ENCODE data around the gene P2RX3.

The P2RX3 gene

DNA sequence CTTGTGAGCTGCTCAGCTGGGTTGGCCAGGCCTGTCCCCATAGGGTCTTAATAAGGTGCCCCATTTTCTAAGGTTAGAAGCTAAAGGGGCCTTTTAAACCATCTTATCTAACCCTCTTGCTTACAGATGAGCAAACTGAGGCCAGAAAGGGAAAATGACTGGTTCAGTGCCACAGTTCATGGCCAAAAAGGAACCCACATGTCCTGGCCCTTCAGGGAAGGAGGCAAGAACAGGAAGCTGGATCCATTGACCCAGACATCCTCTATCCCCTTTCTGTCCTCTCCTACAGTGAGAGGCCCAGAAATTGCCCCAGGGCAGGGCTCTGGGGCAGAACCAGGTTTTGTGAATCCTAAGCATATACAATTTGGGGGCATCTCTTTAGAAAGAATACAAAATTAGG lies 32.8 kb downstream of the P2RX3 start:
- no peaks in the 10 kb centered on the region for H3K36me3 Mint-ChIP-seq
- H3K4me1 Mint-ChIP-seq: peaks cover 5 to 9% of the 10 kb centered on the region in 2 donors
- ATAC-seq (replicated peaks) (no peak), DNase-seq (no peak)
- no peak overlapping the region for H3K27ac Mint-ChIP-seq
- no peak overlapping the region for H3K4me3 Mint-ChIP-seq
- H3K9me3 Mint-ChIP-seq: no peaks in the 10 kb centered on the region
- peaks cover 0 to 15% of the 10 kb centered on the region in 2 donors for H3K27me3 Mint-ChIP-seq

DNA sequence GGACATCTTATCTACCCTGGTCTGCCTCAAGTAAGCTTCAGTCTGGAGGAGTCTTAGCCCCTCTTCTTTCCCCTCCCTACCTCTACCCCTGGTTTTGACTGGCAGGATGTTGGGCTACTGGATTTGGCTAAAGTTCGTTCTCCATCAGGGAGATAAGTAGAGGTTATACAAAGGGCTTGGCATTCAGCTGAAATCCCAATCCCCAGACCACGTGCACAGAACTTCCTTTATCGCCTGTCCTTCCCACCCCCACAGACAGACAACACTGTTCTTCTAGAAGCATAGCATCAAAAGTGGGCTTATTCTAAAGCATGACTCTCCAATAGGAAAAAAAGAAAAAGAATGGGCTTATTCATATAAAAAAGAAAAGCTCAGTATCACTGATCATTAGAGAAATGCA lies 35.0 kb downstream of the P2RX3 start:
- Mint-ChIP-seq H3K9me3 (no peaks in the 10 kb centered on the region), H3K27me3 (peaks cover 14 to 21% of the 10 kb centered on the region in 2 donors), H3K4me1 (peaks cover 4 to 8% of the 10 kb centered on the region in 2 donors), H3K36me3 (no peaks in the 10 kb centered on the region), H3K27ac (no peak overlapping the region), H3K4me3 (no peak overlapping the region)
- no peak for ATAC-seq (replicated peaks)
- no peak for DNase-seq

DNA sequence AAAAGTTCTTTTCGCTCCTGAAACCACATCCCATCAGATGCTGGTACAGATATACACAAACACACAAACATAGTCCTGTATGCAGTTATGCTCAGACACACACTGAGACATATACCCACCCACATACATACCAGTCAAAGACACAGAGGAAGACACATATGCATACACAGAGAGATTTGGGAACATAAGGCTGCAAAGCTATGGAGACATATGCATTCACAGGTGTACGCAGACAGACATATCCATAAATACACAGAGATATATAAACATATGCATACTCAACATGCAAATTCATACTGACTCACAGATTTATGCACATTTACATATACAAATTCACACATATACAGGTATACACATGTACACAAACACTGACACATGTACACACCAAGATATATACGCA lies 36.8 kb downstream of the P2RX3 start:
- Mint-ChIP-seq H3K36me3 (no peaks in the 10 kb centered on the region), H3K4me1 (peaks cover 0 to 4% of the 10 kb centered on the region in 2 donors), H3K4me3 (no peak overlapping the region), H3K27me3 (peaks cover 17 to 20% of the 10 kb centered on the region in 2 donors), H3K27ac (no peak overlapping the region), H3K9me3 (peaks cover 0 to 3% of the 10 kb centered on the region in 2 donors)
- ATAC-seq (replicated peaks) (no peak), DNase-seq (no peak)

DNA sequence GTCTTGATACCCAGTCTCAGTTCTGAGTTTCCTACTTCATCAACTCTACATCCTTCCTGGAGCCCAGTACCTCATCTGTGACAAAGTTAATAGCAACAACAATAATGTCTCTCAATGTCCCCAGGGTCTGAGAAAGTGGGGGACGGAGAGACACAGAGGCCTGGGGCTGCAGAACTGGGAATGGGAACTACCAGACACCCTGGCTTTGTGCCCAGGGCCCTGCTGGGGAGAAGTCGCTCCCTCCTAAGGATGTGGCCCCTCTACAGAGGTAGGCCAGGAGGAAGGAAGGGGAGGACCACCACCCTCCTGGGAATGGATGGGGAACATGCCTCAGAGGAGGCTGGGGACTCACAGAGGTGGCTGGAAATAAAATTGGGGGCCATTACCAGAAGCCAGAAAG lies 37.3 kb downstream of the P2RX3 start:
- no peak overlapping the region for H3K27ac Mint-ChIP-seq
- H3K36me3 Mint-ChIP-seq: no peaks in the 10 kb centered on the region

DNA sequence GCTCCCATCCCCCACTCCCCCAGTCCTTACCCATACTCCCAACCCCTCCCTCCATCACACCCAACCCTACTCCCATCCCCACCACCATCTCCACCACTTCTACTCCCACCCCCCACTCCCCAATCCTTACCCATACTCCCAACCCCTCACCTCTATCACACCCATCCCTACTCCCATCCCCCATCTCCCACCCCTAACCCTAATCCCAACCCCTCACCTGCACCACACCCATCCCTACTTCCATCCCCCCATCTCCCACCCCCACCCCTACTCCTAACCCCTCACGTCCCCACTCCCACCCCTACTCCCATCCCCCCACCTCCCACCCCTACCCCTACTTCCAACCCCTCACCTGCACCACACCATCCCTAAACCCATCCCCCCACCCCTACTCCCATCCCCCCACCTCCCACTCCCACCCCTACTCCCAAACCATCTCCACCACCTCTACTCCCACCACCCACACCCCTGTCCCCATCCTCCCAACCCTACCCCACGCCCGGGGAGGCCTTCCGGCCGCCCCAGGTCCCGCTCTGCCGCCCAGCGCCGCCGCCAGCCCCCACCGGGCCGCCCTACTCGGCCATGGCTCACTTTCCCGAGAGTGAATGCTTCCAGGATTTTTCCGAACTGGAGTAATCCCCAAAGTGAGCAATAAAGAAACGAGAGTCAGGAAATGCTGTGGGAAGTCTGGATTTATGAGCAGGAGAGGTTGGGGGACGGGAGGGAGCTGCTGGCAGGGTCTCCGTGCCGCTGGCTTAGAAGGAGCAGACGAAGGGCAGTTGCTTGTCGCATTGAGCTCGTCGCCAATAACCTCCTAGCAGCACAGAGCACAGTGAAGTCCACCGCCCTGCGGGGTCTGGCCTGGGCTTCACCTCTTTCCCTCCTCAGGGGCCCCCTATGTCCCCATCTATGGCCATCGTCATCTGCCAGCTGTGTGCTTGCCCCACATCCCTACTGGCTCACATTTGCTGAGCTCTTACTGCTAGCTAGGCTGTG lies 38.2 kb downstream of the P2RX3 start:
- Mint-ChIP-seq H3K4me1 (peaks cover 0 to 2% of the 10 kb centered on the region in 2 donors), H3K9me3 (peaks cover 0 to 3% of the 10 kb centered on the region in 2 donors), H3K27me3 (peaks cover 17 to 26% of the 10 kb centered on the region in 2 donors), H3K4me3 (no peak overlapping the region), H3K36me3 (no peaks in the 10 kb centered on the region), H3K27ac (no peak overlapping the region)
- ATAC-seq (replicated peaks) (no peak), DNase-seq (no peak)

More for the DNA sequence above, 37.3 kb downstream of the P2RX3 start:
- Mint-ChIP-seq H3K4me3 (no peak overlapping the region), H3K9me3 (peaks cover 0 to 3% of the 10 kb centered on the region in 2 donors), H3K4me1 (peaks cover 0 to 4% of the 10 kb centered on the region in 2 donors), H3K27me3 (peaks cover 17 to 25% of the 10 kb centered on the region in 2 donors)
- ATAC-seq (replicated peaks): no peak
- DNase-seq: no peak

DNA sequence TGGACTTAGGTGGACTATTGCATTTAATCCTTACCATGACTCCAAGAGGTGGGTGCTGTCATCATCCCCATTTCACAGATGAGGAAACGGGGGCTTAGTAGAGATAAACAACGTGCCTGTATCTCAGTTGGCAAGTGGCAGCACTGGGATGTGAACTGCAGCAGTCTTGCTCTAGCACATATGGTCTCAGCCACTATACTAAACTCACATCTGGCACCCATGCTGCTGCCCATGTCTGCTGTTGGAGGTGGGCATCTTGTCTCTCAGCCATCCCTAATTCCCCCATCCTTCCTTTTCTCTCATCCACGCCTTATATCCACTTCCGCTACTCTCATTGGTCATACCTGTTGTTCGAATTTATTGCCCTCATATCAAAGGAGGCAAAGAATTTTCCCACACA lies 39.0 kb downstream of the P2RX3 start:
- Mint-ChIP-seq H3K4me1 (peaks cover 0 to 2% of the 10 kb centered on the region in 2 donors), H3K36me3 (no peaks in the 10 kb centered on the region), H3K4me3 (no peak overlapping the region), H3K9me3 (peaks cover 0 to 3% of the 10 kb centered on the region in 2 donors), H3K27me3 (peaks cover 19 to 26% of the 10 kb centered on the region in 2 donors), H3K27ac (no peak overlapping the region)
- DNase-seq: no peak
- no peak for ATAC-seq (replicated peaks)

DNA sequence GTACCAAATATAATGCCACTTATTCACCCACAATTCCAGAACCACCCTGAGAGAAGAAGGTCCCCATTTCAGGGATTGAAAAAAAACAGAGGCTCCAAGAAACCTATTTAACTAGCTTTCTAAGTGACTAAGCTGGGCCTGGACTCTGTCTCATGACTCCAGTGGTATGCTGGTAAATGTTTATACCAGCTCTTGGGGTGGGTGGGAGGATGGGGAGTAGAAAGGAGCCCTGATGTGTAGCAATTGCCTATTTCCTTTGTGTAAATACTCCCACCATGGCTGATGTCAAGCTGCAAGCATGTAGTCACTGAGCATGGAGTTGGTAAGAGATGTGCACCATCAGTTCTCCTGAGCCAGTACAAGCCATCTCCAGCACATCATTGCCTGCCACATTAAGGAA lies 40.0 kb downstream of the P2RX3 start:
- H3K27ac Mint-ChIP-seq: no peak overlapping the region
- peaks cover 26% of the 10 kb centered on the region in 2 donors for H3K27me3 Mint-ChIP-seq
- ATAC-seq (replicated peaks): no peak
- DNase-seq: no peak
- peaks cover 0 to 3% of the 10 kb centered on the region in 2 donors for H3K9me3 Mint-ChIP-seq
- H3K4me1 Mint-ChIP-seq: peaks cover 0 to 2% of the 10 kb centered on the region in 2 donors
- no peak overlapping the region for H3K4me3 Mint-ChIP-seq
- no peaks in the 10 kb centered on the region for H3K36me3 Mint-ChIP-seq

DNA sequence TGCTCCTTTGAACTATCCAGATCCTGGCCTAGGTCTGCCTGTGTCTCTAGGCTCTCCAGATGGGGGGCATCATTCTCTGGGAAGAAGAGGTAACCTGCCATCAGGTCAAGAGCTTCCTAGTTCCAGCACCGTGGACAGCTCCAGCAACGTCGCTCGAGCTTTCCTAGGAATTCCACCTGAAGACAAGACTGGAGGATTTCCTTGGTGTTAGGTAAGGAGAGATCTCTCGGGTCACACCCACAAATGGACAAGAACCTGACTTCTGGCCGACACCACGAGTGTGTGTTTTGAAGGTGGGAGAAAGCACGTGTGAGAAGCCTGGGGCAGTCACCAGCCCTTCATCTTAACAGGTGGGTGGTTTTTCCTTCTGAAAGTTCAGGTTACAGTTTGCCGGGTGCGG lies 41.6 kb downstream of the P2RX3 start:
- ATAC-seq (replicated peaks) (no peak), DNase-seq (no peak)
- Mint-ChIP-seq H3K9me3 (peaks cover 0 to 3% of the 10 kb centered on the region in 2 donors), H3K36me3 (no peaks in the 10 kb centered on the region), H3K27ac (peak overlapping the region; percentile 65), H3K4me1 (peaks cover 0 to 1% of the 10 kb centered on the region in 2 donors), H3K4me3 (no peak overlapping the region), H3K27me3 (peaks cover 26% of the 10 kb centered on the region in 2 donors)

DNA sequence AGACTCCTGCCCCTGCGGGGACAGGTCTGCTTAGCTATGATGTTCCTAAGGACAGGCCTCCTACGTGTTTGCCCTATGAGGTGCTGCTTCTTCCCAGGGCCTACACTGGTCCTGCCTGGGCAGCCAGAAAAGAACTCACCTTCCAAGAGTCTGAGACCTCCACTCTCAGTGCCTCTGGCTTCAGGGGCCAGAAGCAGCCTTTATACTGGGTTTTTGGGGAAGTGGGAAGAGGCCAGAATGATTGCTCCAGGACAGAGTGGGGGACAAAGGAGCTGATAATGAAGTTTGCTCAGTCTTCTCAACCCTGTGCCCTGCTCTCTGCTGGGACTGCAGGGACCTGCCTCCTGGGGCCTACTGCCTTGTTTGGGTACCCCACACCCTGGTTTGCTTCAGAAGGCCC lies 42.8 kb downstream of the P2RX3 start, which contains the start of gene PRG3:
Gene PRG3 (minus strand): TSS at position 176 of the 400 bp plus-strand sequence. CDS start 442 bp downstream, outside the sequence.
- peaks cover 29% of the 10 kb centered on the region in 2 donors for H3K27me3 Mint-ChIP-seq
- H3K27ac Mint-ChIP-seq: no peak within 1 kb of the TSS

DNA sequence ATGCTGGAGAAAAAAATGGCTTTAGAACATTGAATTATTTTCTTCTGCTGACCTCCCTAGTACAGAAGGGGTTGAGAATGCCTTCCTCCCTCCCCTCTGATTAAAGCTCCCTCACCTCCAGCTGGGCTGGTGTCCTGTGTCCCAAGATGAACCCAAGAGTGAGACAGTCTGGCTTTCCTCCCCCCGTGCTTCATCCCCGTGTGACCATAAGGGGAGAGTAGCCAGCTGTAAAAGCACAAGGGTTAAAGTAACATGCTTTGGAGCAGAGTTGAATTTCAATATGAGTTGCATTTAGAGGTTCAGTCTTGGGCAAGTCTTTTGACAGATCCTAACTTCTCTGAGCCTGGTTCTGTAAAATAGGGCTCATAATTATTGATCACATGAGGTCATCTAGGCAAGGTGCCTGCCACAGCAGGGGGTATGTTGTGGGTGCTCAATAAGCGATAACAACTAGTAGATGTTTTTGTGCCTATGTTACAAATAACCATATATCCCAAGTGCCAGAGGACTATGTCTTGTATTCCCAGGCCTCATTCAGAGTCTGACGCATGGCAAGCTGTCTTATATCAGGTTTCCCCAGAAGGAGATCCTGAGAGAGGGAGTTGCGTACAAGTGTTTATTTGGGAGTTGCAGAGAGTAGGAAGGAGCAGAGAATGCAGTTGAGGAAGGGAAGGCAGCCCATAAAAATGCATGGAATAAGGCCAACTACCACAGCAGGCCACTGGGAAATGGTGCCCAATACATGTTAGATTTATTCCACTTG lies 48.2 kb downstream of the P2RX3 start:
- DNase-seq (no peak), ATAC-seq (replicated peaks) (no peak)
- Mint-ChIP-seq H3K9me3 (no peaks in the 10 kb centered on the region), H3K36me3 (peaks cover 3 to 9% of the 10 kb centered on the region in 2 donors), H3K4me1 (no peaks in the 10 kb centered on the region), H3K4me3 (no peak overlapping the region), H3K27me3 (peaks cover 6 to 25% of the 10 kb centered on the region in 2 donors), H3K27ac (no peak overlapping the region)

More for the DNA sequence above, 42.8 kb downstream of the P2RX3 start, which contains the start of gene PRG3:
- Mint-ChIP-seq H3K4me1 (no peaks in the 10 kb centered on the region), H3K36me3 (no peaks in the 10 kb centered on the region), H3K4me3 (no peak within 1 kb of the TSS), H3K9me3 (peaks cover 0 to 3% of the 10 kb centered on the region in 2 donors)
- no peak for DNase-seq
- peak in 1 of 2 donors; percentile 16 for ATAC-seq (replicated peaks)

DNA sequence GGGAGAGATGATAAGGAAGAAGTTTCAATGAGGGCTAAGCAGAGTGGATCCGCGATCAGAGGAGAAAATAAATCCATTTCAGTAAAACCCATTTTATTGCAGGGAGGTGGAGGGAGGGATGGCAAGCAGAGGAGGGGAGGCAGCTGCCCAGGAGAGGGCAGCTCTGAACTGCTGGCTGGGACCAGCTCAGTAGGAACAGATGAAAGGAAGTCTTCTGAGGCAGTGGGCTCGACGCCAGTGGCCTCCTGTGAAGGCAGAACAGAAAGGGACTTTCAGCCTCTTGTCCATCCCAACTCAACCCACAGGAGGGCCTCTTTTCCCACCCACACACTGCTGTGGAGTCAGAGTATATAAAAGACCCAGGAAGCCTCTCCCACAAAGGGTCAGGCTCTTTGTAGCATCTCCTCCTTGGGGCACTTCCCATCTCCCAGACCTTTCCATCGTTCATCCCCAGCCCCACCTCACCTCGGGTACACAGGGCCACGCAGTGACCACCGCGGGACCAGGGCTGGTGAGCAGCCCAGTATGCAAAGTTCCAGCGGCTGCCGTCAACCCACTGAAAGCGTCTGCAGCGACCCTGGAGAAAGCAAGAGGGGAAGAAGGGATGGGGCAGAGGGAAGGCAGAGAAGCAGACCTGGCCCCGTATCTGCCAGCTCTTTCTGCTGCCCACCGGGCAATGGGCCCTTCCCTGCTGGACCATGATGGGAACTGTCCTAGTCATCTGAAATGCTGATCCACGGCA lies 49.3 kb downstream of the P2RX3 start:
- no peak for ATAC-seq (replicated peaks)
- H3K27ac Mint-ChIP-seq: no peak overlapping the region
- DNase-seq: no peak
- no peaks in the 10 kb centered on the region for H3K9me3 Mint-ChIP-seq
- H3K36me3 Mint-ChIP-seq: peaks cover 3 to 9% of the 10 kb centered on the region in 2 donors
- no peaks in the 10 kb centered on the region for H3K4me1 Mint-ChIP-seq
- H3K27me3 Mint-ChIP-seq: peaks cover 6 to 19% of the 10 kb centered on the region in 2 donors
- H3K4me3 Mint-ChIP-seq: no peak overlapping the region

DNA sequence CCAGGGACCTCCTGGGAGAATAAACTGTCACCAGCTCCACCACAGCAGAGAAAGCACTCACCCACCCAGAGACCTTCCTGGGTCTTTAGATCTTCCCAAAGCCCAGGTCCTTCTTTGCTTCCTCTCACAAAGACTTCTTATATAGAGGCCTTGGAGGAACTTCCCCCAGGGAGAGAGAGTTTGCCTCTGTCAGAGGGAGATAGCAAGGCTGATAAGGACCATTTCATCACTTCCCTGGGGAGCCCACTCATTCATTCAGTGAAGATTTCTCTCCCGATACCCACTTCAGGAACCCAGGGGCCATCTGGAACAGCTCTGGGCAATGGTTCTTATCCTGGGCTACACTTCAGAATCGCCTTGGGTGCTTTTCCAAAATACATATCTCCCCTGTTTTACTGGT lies 52.4 kb downstream of the P2RX3 start, which contains the start of gene PRG2:
Gene PRG2 (minus strand): TSS at position 116 of the 400 bp plus-strand sequence. CDS start 706 bp downstream, outside the sequence.
- peaks cover 6 to 16% of the 10 kb centered on the region in 2 donors for H3K27me3 Mint-ChIP-seq
- peaks cover 3 to 9% of the 10 kb centered on the region in 2 donors for H3K36me3 Mint-ChIP-seq
- no peak for ATAC-seq (replicated peaks)
- no peak within 1 kb of the TSS for H3K27ac Mint-ChIP-seq
- no peaks in the 10 kb centered on the region for H3K9me3 Mint-ChIP-seq
- DNase-seq: no peak
- H3K4me1 Mint-ChIP-seq: no peaks in the 10 kb centered on the region
- H3K4me3 Mint-ChIP-seq: no peak within 1 kb of the TSS

DNA sequence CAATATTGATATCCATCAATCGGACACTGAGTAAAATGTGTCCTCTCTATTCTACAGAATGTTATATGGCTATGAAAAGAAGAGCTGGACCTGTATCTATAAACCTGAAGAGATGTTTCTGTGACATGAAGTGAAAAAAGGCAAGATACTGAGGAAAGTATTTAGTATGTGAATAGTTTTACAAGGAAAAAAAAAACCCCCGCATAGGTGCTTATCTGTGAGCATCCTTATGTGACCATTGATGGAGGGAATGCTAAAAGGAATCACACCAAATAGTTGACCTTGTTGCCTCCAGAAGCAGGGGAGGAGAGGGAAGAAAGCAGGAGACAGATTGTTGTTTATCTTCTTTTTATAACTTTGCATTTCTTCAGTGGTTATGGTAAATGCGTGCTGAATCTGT lies 53.0 kb downstream of the P2RX3 start:
- Mint-ChIP-seq H3K36me3 (peaks cover 3 to 9% of the 10 kb centered on the region in 2 donors), H3K27ac (no peak overlapping the region), H3K4me3 (no peak overlapping the region), H3K4me1 (no peaks in the 10 kb centered on the region), H3K9me3 (no peaks in the 10 kb centered on the region), H3K27me3 (peaks cover 3 to 12% of the 10 kb centered on the region in 2 donors)
- ATAC-seq (replicated peaks) (no peak), DNase-seq (no peak)
